Kidney epithelial cell (primary cell): ENCODE measurements around the gene TSPAN14. TPM values are rescaled to one million over a fixed set of nuclear protein-coding genes. Genes with fewer than 3 reads are reported as not detected.
"Not testable (repeated sequence)": the region's sequence is repeated elsewhere in the genome, so short reads cannot be mapped to it uniquely, and the experiment has no call there.

Source experiments
- DNase-seq: peaks from one replicate; pipeline ENCODE4 v3.0.0-alpha.2; 2010; ENCODE audit warnings: low read depth
- H3K27me3 ChIP-seq: 2 replicates; pipeline ENCODE4 v1.6.0; 2011; ENCODE audit warnings: low read length; ENCODE audit not compliant: control insufficient read depth, insufficient read depth
- H3K36me3 ChIP-seq: 2 replicates; pipeline ENCODE4 v1.5.1; 2011; ENCODE audit warnings: low read length; ENCODE audit not compliant: control insufficient read depth, insufficient read depth
- H3K4me3 ChIP-seq: 2 replicates; pipeline ENCODE4 v1.5.1; 2011; ENCODE audit warnings: low read depth, mild to moderate bottlenecking, control low read depth, low read length
- CTCF ChIP-seq: IDR thresholded peaks from 2 replicates; pipeline ENCODE4 v1.5.1; 2011; ENCODE audit warnings: mild to moderate bottlenecking, moderate library complexity, low read length, control low read depth, inconsistent platforms; ENCODE audit not compliant: insufficient read depth, poor library complexity, severe bottlenecking
- total RNA-seq: library from RNA; depleted of rRNA; stranded (reverse); fragments of >200 nt; gene quantifications from 2 replicates; pipeline ENCODE4 v1.2.3, GENCODE V29; 2015

The TSPAN14 gene
- total RNA-seq, 1 donor from 2014 or later, result 111 TPM

DNA sequence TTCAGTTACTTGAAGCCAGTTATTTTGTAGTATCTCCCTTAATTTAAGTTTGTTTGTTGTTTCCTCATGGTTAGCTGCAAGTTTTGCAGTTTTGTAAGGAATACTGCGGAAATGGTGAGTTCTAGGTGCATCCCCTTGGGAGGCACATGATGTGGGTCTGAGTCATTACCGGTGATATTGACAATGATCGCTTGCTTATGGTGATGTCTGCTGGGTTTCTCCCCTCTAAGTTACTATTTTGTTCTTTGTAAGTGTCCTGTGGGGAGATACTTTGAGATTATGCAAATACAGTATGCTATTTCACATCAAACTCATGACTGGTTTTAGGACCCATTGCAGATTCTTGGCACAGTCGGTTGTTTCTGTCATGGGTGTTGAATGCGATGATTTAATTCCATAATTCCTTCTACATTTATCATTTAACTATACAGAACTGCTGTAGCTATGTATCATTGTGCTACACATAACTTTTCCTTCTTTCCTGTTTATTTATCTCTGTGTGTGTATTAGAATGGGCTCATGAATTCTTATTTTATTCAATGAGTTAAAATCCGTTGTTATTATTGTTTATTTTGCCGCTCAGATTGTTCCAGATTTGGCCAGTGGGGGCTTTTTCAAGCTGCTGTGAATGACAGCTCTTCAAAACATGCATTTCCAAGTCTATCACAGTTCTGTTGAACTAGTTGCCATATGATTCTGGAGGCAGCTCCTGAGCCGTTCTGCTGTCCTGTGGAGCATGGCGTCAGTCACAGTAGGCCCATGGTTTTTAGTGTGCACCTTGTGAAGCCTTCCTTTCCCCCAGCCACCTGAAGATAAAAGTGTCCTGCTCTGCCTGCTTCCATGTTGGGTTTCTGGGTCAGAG lies 18.4 kb downstream of the TSPAN14 start:
- no peak for DNase-seq
- Histone ChIP-seq H3K36me3 (no peaks in the 10 kb centered on the region), H3K4me3 (no peak overlapping the region), H3K27me3 (no peaks in the 10 kb centered on the region)
- no peak for TF ChIP-seq CTCF

DNA sequence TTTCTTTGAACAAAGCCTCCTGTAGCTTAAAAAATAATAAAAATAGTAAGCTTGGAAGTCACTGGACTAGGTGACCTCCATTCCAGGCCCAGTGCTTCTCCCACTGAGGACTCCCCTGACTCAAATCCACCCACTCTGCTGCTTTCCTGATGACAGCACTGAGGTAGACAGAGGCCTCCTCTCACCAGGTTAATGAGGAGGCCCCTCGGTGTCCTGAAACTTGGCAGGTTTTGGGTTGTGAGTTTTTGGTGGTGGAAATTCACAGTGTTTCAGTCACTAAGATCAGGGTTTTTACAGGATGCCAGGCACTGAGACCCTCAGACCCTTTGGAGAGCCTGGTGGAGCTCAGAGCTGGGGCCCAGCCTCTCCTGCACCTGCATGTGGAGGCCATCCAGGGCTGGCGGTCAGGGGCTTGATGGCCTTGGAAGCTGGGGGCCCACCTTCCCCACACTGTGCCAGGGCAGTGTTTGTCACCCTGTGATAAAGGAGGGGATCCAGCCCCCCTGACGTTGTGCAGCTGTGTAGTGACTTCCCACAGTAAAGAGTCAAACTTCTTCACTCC lies 19.1 kb downstream of the TSPAN14 start:
- TF ChIP-seq CTCF, result no peak
- Histone ChIP-seq H3K27me3 (no peaks in the 10 kb centered on the region), H3K36me3 (no peaks in the 10 kb centered on the region), H3K4me3 (no peak overlapping the region)
- no peak for DNase-seq

DNA sequence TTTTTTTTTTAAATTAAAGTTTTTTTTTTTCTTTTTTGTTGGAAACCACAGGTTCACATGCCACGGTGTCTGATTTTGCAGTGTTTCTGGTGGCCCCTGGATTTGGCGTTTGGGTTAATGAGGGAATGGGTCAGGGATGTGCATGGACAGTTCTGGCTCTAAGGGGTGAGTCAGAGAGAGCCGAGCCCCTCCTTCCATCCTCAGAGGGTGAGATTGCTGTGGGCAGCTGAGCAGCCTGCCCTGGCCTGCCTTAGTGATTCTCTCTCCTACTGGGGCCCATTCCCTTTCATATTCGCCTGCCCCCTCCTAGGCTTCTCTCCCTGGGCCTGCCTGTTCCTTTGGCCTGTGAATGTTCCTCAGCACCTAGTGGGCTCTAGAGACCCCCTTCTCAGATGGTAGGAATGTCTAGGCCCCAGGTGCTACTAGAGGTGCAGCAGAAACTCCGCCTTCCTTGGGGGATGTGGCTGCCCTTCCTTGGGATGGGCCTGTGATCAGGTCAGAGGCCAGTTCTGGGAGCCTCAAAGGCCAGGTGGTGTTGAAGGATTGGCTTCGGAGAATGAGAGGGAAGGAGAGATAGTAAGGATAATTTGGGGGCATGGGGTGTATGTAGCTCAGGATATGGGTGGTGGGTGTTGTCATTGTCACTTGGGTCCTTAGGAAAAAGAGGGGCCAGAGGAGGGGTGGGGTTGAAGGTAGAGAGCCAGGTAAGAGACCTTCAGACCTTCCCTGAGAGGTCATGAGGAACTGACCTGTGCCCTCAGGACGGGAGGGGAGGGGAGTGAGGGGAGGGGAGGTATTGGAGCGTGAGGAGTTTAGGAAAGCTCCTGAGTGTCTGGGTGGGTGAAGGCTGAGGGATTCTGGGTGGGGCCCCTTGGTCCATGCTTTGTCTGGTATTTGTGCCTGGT lies 19.8 kb downstream of the TSPAN14 start:
- peak; percentile 72 for DNase-seq
- no peak overlapping the region for H3K4me3 ChIP-seq
- no peaks in the 10 kb centered on the region for H3K27me3 ChIP-seq

GRCh38 chr10:80474597-80474910 lies 20.4 kb downstream of the TSPAN14 start:
- no peak overlapping the region for H3K4me3 ChIP-seq

More for the DNA sequence above, 19.8 kb downstream of the TSPAN14 start:
- no peaks in the 10 kb centered on the region for H3K36me3 ChIP-seq
- TF ChIP-seq CTCF, result no peak

DNA sequence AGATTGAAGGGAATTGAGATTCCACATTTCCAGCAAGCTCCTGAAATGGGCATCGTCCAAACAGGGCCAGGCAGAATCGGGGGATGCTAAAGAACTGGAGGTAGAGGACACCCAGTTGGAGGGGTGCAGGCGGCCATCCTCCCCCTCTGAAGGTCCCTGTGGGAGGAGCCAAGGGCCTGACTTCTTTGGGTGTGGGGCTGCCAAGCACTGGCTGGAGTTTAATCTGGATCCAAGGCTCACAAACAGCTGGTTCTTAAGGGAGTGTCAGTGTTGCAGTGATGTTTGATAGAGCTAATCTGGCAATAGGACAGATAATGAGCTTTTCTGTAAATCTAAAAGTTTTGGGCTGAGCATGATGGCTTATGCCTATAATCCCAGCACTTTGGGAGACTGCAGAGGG lies 20.8 kb downstream of the TSPAN14 start:
- H3K27me3 ChIP-seq, result no peaks in the 10 kb centered on the region
- H3K36me3 ChIP-seq, result no peaks in the 10 kb centered on the region
- no peak for TF ChIP-seq CTCF
- no peak overlapping the region for H3K4me3 ChIP-seq
- DNase-seq, result no peak

More at GRCh38 chr10:80474597-80474910, 20.4 kb downstream of the TSPAN14 start:
- DNase-seq, result no peak
- Histone ChIP-seq H3K36me3 (no peaks in the 10 kb centered on the region), H3K27me3 (no peaks in the 10 kb centered on the region)
- no peak for TF ChIP-seq CTCF

- H3K27me3 ChIP-seq, DNase-seq, H3K36me3 ChIP-seq, H3K4me3 ChIP-seq: not testable (repeated sequence)
Measured at GRCh38 chr10:80475641-80476040, 21.5 kb downstream of the TSPAN14 start.
